HG03196 (cell line): ENCODE measurements around the gene PFDN4.

Experiments
- ATAC-seq: cut with Tn5 transposase; IDR thresholded peaks from one replicate; pipeline ENCODE4 v1.9.1; 2021; ENCODE audit not compliant: unreplicated experiment

Gene PFDN4

GRCh38 chr20:54173653-54174456 is 34.0 kb upstream of the PFDN4 start, which contains the start of gene CYP24A1:
CYP24A1 (minus strand) TSS chr20:54173986; CDS start chr20:54173579, 407 bp downstream.
- ATAC-seq, result no peak

DNA sequence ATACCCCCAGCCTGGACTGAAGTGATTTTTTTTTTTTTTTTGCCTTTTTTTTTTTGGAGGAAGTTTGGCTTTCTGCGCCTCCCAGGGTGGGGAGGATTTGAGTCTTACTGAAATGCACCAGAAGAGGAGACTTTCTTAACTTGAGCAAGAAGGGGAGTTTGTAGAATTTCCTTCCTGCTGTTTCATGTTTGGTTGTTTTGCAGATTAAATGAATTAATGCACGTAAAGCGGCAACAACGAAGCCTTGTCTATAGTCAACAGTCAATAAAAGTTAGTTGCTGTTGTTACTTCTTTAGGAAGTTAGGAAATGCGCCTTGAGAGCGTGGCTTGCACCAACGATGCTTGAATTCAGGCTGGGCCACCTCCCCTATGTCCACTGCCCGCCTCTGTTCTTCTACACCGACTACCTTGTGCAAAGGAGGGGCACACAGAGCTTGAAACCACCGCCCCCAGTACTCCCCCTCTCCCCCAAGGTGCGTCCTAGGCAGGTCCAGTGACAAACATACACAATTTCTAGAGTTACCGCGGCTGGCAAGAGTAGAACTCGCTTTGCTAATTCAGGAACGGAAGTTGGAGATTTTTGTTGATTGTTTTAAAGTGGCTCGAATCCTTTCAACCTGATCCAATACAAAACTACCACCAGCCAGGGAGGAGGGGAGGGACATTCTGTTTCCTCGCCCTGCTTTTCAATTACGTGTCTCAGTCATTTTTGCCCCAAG is 33.3 kb upstream of the PFDN4 start:
- ATAC-seq, result no peak

DNA sequence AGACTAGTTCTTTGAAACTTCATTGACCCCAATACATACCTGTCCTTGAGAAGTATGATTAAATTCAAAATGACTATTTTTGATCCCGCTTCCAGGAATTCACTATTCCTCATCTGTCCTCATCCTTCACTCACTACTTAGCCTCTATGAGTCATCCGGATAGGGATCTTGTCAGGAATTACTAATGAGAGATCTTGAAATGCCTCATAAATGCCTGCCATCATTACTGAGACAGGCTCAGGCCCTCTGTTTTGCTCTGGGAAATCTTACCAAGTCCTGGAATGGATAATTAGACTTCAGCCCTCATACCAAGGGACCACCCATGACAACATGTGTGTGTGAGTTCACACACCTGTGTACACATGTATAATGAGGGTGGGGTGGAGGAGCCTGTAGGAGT is 31.3 kb upstream of the PFDN4 start:
- ATAC-seq, result no peak

DNA sequence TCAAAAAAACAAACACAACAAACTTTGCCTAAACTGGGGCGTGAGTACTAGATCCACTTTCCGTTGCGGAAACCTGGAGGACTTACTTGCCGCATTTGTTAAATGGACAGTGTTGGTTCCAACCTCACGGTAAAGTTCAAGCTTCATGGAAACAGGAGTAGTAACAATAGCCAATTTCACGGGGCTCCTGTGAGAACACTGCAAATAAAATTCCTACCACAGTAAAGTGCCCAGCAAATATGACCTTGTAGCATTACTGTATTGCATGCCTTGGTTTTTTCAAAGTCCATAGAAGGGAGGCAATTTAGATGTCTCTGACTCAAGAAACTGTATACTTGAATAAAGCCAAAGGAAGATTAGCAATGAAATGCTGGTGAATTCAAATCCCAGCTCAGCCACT is 30.5 kb upstream of the PFDN4 start:
- no peak for ATAC-seq

DNA sequence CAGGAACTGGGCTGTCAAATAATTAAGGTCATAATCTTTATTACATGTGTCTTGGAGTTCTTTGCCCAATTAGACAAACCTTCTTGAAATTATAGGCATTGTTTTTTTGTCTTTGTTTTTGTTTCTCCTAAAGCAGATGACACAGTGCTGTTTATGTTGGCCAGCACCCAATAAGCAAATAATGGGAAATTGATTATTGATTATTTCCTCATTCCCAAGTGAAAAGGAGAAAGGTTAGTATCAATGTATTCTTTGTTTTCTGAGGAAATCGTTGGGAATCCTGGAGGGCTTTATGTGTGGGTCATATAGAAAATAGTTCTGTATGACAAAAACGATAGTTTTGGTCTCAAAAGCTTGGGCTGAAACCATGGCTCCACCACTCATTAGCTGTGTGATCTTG is 29.6 kb upstream of the PFDN4 start:
- ATAC-seq, result no peak

DNA sequence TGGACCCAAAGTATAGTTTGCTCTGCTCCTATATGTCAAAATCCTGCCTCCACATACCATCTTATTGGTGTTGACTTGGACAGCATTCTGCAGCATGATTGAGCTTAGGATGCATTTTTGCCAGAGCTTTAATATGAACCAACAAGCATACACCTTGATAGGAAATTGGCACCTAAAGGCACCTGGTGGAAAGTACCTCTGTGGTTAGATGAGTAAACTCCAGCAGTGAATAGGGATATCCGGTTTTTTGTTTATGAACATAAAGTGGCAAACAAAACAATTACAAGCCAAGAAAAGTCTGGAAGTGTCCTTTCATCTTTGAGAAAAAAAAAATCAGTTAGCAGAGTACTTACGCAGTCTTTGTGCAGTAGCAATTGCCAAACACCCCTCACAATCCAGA is 27.9 kb upstream of the PFDN4 start:
- no peak for ATAC-seq

DNA sequence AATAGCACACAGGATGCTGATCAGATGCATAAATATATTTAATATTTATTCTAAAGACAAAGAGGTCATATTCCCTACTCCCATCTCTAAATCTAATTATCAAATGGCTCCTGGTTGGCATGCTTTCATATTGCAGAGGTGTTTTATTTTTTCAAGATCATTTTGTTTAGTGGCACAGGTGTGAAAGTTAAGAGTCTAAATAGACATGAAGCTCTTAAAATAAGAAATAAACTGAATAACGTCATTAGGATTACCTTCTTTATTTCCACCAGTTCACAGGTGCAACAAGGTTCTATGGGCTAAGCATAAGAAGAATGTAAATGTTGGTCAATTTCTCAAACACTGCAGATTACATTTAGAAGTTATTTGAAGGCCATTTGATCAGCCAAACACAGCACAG is 27.0 kb upstream of the PFDN4 start:
- no peak for ATAC-seq

DNA sequence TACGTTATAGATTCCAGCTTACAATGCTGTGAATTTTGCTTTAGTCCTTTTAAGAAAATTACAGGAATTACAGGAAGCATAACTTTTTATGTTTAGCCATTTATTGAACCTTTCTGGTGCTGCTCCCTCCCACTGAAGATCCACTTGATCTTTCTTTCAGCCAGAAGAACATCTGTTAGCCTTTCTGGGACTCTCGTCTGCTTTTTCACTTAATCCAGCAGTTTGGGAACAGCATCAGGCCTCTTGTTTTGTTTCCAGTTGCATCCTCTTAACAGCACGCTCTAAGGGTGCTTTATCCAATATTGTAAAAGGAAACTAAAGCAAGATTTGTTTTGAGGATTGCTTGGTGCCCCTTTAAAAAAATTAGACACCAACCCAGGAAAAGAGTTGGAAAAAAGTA is 23.8 kb upstream of the PFDN4 start:
- no peak for ATAC-seq

- no peak for ATAC-seq
Measured at GRCh38 chr20:54184904-54185626, 22.8 kb upstream of the PFDN4 start.

GRCh38 chr20:54188132-54188849 is 19.6 kb upstream of the PFDN4 start:
- no peak for ATAC-seq

GRCh38 chr20:54189630-54190029 is 18.3 kb upstream of the PFDN4 start:
- ATAC-seq, result no peak

GRCh38 chr20:54190217-54190616 is 17.7 kb upstream of the PFDN4 start:
- ATAC-seq, result no peak

- ATAC-seq, result no peak
Measured at GRCh38 chr20:54193817-54194216, 14.1 kb upstream of the PFDN4 start.

GRCh38 chr20:54194724-54195438 is 13.0 kb upstream of the PFDN4 start:
- ATAC-seq, result no peak

GRCh38 chr20:54195483-54196472 is 12.1 kb upstream of the PFDN4 start:
- ATAC-seq, result no peak

DNA sequence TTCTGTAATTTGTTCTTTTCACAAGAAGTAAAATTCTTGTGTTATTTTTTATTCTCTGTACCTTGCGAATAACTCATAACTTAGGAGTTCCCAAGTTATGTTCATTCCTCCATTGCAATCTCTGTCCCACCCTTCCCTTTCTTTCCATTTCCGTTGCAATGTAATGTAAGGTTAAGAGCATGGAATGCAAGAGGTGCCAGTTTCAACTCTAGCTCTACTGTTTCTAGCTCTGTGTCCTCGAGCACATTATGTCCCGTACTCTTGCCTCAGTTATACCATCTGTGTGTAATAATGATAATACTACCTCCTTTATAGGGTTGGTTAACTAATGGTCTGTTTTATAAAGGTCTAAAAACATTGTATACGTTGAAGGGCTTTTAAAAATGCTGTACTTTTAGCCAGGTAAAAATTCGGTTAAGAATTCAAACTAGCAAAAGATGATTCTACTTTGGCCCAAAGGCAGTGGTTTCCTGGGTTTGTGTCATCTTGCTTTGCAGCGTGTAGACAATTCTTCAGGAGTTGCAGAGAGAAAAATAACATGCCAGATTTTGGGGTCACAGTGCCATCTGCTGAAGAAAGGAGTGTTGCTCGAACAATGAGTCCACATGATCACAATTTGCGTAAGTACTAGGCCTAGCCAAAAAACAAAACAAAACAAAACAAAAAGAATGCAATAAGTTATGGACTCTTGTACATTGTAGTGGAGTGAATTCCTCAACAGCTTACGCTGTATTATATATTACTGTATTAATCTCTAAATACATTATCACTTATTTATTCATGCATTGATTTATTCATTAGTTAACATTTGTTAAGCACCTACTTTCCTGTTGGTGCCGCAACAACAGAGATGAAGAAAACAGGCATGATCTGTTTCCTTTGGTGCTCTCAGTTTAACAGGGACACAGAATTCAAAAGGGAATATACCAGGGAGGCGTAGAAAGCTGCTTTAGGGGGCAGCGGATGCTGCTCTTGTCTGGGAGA is 10.0 kb upstream of the PFDN4 start:
- ATAC-seq, result no peak

DNA sequence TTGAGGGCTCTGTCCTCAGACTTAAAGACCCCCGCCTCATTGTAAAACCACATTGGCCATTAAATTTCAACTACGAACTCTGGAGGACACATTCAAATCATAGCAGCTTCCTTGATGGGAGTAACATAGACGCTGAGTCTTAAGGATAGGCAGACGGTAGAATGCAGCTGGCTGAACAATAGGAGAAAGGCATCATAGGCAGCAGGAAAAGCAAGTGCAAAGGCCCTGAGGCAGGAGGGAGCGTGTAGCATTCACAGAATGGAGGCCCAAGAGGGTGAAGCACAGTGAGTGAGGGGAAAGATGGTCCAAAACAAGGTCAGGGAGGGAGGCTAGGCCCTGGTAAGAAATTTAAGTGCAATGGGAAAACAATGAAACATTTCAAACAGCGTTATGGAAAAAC is 8.6 kb upstream of the PFDN4 start:
- no peak for ATAC-seq

- no peak for ATAC-seq
Measured at GRCh38 chr20:54199721-54200176, 8.1 kb upstream of the PFDN4 start.
